ENCODE measurements around the gene SLU7.

The SLU7 gene

GRCh38 chr5:160352308-160352707, 66.6 kb downstream of the SLU7 start:
- no peak overlapping the region for H3K4me3 ChIP-seq (ENCODE audit: low read depth, low read length)
- no peak for TF ChIP-seq CTCF (conservative IDR thresholded peaks at IDR 0.05; ENCODE audit: low read depth, low read length)
- no peak for DNase-seq (ENCODE audit: low read depth)

Data from choroid plexus epithelial cell (primary cell).